Thyroid gland (tissue), 4 donors: ENCODE data around the gene SNAPC3. TPM values are rescaled to one million over a fixed set of nuclear protein-coding genes. Genes with fewer than 3 reads are reported as not detected.
"Not testable (repeated sequence)": the region's sequence is repeated elsewhere in the genome, so short reads cannot be mapped to it uniquely, and the experiment has no call there.

ENCODE experiments used
- DNase-seq, 2 donors: peaks; one replicate each; pipeline ENCODE4 v3.0.0-alpha.2; 2019
- H3K27ac ChIP-seq, 3 donors: fragments of 200-600 bp; sonication (generic); 1 replicate in 2 of 3; 2 replicates in 1 of 3; pipeline ENCODE4 v1.5.1; 2016 to 2019; ENCODE audit warnings: mild to moderate bottlenecking in 1 of 3, moderate library complexity in 1 of 3
- H3K27me3 ChIP-seq: fragments of 200-600 bp; sonication (generic); one replicate; pipeline ENCODE4 v1.5.1; 2019
- H3K36me3 ChIP-seq, 2 donors: fragments of 200-600 bp; sonication (generic); one replicate each; pipeline ENCODE4 v1.5.1; 2016 to 2019
- H3K4me1 ChIP-seq, 2 donors: fragments of 200-600 bp; sonication (generic); one replicate each; pipeline ENCODE4 v1.5.1; 2017 to 2019
- H3K4me3 ChIP-seq, 3 donors: fragments of 200-600 bp; sonication (generic); replicated peaks in 1 of 3; 1 replicate in 2 of 3; 2 replicates in 1 of 3; pipeline ENCODE4 v1.5.1; 2016; ENCODE audit warnings: mild to moderate bottlenecking in 1 of 3
- H3K9me3 ChIP-seq: fragments of 200-600 bp; sonication (generic); one replicate; pipeline ENCODE4 v1.5.1; 2017
- CTCF ChIP-seq, 6 experiments: fragments of 200-600 bp in 3 of 6; fragments of 450-650 bp in 3 of 6; sonication (generic) in 3 of 6; IDR thresholded peaks; one replicate each; pipeline ENCODE4 v1.5.1; 2016 to 2019; ENCODE audit warnings: antibody characterized with exemption in 6 of 6, mild to moderate bottlenecking in 2 of 6, inconsistent platforms in 1 of 6, moderate library complexity in 1 of 6
- POLR2A ChIP-seq, 2 donors: fragments of 450-650 bp; IDR thresholded peaks; one replicate each; pipeline ENCODE4 v1.6.1; 2017; ENCODE audit warnings: antibody characterized with exemption in 2 of 2, mild to moderate bottlenecking in 2 of 2, moderate library complexity in 1 of 2
- WGBS, 2 donors: methylation state at CpG; one replicate each; pipeline ENCODE4 v1.1.5; 2017; 5-methylcytosine and 5-hydroxymethylcytosine counted together
- intact Hi-C: fragments of 100-400 bp; cut with DNase I; formaldehyde crosslinking; loops from one replicate; pipeline ENCODE4 v1.15.1; 2023
- total RNA-seq, 4 donors: library from RNA; depleted of rRNA; stranded (reverse); fragments of >200 nt; gene quantifications; one replicate each; pipeline ENCODE4 v1.2.3, GENCODE V29; 2016

The SNAPC3 gene
- total RNA-seq, 4 donors from 2014 or later, result 32.4 to 51.3 (median 34.2) TPM

DNA sequence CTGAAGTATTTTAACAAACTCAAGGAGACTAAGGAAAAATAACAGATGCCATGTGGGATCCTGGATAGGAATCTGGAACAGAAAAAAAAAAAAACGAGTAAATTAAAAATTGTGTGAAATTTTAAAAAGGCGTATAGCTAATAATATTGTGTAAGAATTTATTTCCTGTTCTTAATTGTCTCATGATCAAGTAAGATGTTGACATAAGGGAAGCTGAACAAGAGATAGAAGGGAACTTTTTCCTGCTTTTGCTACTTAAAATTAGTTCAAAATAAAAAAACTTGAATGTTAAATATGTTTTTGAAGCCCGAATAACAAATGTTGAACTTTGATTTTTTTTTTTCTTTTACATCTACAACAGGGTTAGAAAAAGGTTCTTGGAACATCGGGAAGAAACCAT is 10.5 kb downstream of the SNAPC3 start:
- H3K4me1 ChIP-seq, result peaks cover 8 to 12% of the 10 kb centered on the region in 2 donors
- intact Hi-C loops, result no loop called here
- no peaks in the 10 kb centered on the region for H3K9me3 ChIP-seq
- no peak overlapping the region for H3K27ac ChIP-seq
- no peaks in the 10 kb centered on the region for H3K27me3 ChIP-seq
- TF ChIP-seq POLR2A (IDR thresholded peaks at IDR 0.05) (no peak), CTCF (IDR thresholded peaks at IDR 0.05) (no peak)
- peaks cover 0 to 7% of the 10 kb centered on the region in 2 donors for H3K36me3 ChIP-seq
- DNase-seq, result no peak
- H3K4me3 ChIP-seq, result no peak overlapping the region
- 81 to 82% methylated on average over 4 of the region's 4 CpGs for WGBS, 2 donors

GRCh38 chr9:15433661-15434060 is 11.0 kb downstream of the SNAPC3 start:
- WGBS, 2 donors, result 83 to 92% methylated on average over 3 of the region's 3 CpGs
- TF ChIP-seq POLR2A (IDR thresholded peaks at IDR 0.05) (no peak), CTCF (IDR thresholded peaks at IDR 0.05) (no peak)
- Histone ChIP-seq H3K27ac (no peak overlapping the region), H3K4me1 (peaks cover 8 to 12% of the 10 kb centered on the region in 2 donors), H3K36me3 (peaks cover 0 to 7% of the 10 kb centered on the region in 2 donors), H3K4me3 (no peak overlapping the region), H3K9me3 (no peaks in the 10 kb centered on the region), H3K27me3 (no peaks in the 10 kb centered on the region)
- no peak for DNase-seq
- intact Hi-C loops, result no loop called here

- Histone ChIP-seq H3K4me3 (no peak overlapping the region), H3K27ac (no peak overlapping the region), H3K9me3 (no peaks in the 10 kb centered on the region), H3K36me3 (peaks cover 4 to 6% of the 10 kb centered on the region in 2 donors), H3K4me1 (no peaks in the 10 kb centered on the region), H3K27me3 (no peaks in the 10 kb centered on the region)
- WGBS, 2 donors, result 99 to 100% methylated on average over 7 of the region's 7 CpGs
- no peak for DNase-seq
- TF ChIP-seq CTCF (IDR thresholded peaks at IDR 0.05) (no peak), POLR2A (IDR thresholded peaks at IDR 0.05) (no peak)
- intact Hi-C loops, result no loop called here
Observed at GRCh38 chr9:15438891-15439290, 16.2 kb downstream of the SNAPC3 start.

- H3K9me3 ChIP-seq, H3K27ac ChIP-seq, H3K27me3 ChIP-seq, H3K4me3 ChIP-seq, intact Hi-C loops, H3K4me1 ChIP-seq, DNase-seq: not testable (repeated sequence)
- H3K36me3 ChIP-seq, result peaks cover 17% of the 10 kb centered on the region in 2 donors
- 100% methylated on average over 8 of the region's 29 CpGs; no CpG with 5 or more reads in 1 of the 2 donors for WGBS, 2 donors
Observed at GRCh38 chr9:15441841-15442240, 19.2 kb downstream of the SNAPC3 start.

- 80 to 98% methylated on average over 1 to 18 of the region's 33 CpGs for WGBS, 2 donors
- H3K4me3 ChIP-seq, H3K4me1 ChIP-seq, H3K27me3 ChIP-seq, intact Hi-C loops, H3K27ac ChIP-seq, H3K9me3 ChIP-seq, DNase-seq: not testable (repeated sequence)
- H3K36me3 ChIP-seq, result peaks cover 21 to 22% of the 10 kb centered on the region in 2 donors
Observed at GRCh38 chr9:15442264-15442663, 19.6 kb downstream of the SNAPC3 start.

DNA sequence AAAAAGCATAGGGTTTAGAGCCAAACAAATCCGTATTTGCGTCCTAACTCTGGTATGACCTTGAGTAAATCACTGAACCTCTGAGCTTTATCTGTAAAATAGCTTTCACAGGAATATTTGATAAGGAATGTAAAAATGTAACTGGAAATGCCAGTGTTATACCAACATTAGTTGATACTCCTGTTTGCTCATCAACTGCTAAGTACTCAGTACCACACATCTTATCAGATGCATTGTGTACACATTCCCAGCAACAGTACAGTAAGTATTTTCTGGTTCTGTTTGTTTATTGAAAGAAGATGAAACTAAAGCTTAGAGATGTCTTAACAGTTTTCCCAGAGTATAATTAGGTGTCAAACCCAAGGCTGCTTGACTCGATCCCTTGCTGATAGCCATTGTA is 21.5 kb downstream of the SNAPC3 start:
- Histone ChIP-seq H3K9me3 (no peaks in the 10 kb centered on the region), H3K27me3 (no peaks in the 10 kb centered on the region), H3K36me3 (peaks cover 29 to 36% of the 10 kb centered on the region in 2 donors), H3K4me1 (no peaks in the 10 kb centered on the region), H3K4me3 (no peak overlapping the region), H3K27ac (no peak overlapping the region)
- no peak for DNase-seq
- TF ChIP-seq CTCF (IDR thresholded peaks at IDR 0.05), result no peak
- no peak for TF ChIP-seq POLR2A (IDR thresholded peaks at IDR 0.05)
- WGBS, 2 donors, result 96% methylated on average over 3 of the region's 3 CpGs
- intact Hi-C loops, result no loop called here
